GM10248 (cell line): ENCODE results near the gene PDE4D.
"Not testable (repeated sequence)": the region's sequence is repeated elsewhere in the genome, so short reads cannot be mapped to it uniquely, and the experiment has no call there.

Source experiments
- CTCF ChIA-PET: fragments of 300-600 bp; sonication (Branson Sonifier 250); formaldehyde crosslinking; extraction: SDS; loops from one replicate; lab custom pipeline; 2021; ENCODE audit warnings: antibody characterized with exemption; lab: Yijun Ruan, JAX
- POLR2A ChIA-PET: fragments of 350-650 bp; sonication (Branson Sonifier 250); formaldehyde crosslinking; extraction: SDS; loops from one replicate; lab custom pipeline; 2020; ENCODE audit warnings: antibody characterized with exemption; lab: Yijun Ruan, JAX
- DNase-seq: peaks from one replicate; pipeline ENCODE4 v3.0.0; 2012; ENCODE audit errors: extremely low spot score
- CTCF ChIP-seq: IDR thresholded peaks from 2 replicates; pipeline ENCODE4 v1.5.1; 2012; ENCODE audit warnings: mild to moderate bottlenecking, low read depth; ENCODE audit errors: extremely low read depth, missing control alignments, control extremely low read depth

PDE4D gene

GRCh38 chr5:59599729-59600128 lies 293.8 kb downstream of the PDE4D start:
- no peak for DNase-seq
- TF ChIP-seq CTCF = no peak
- POLR2A ChIA-PET = no interaction called here
- CTCF ChIA-PET = no interaction called here

GRCh38 chr5:59598547-59598874 lies 295.0 kb downstream of the PDE4D start:
- POLR2A ChIA-PET = no interaction called here

GRCh38 chr5:59597690-59598546 lies 295.6 kb downstream of the PDE4D start:
- TF ChIP-seq CTCF = no peak
- ChIA-PET CTCF (interaction anchor here (1.1 to 1.8 kb wide), 3 partner anchors 12 to 34 kb away, joined by 3 to 9 read pairs (median 3); no protein-coding TSS in a partner anchor), POLR2A (no interaction called here)
- DNase-seq = no peak

More at GRCh38 chr5:59598547-59598874, 295.0 kb downstream of the PDE4D start:
- CTCF ChIA-PET = interaction anchor here (1.1 kb wide), 1 partner anchor 29 kb away, joined by 3 read pairs; no protein-coding TSS in a partner anchor
- no peak for DNase-seq
- TF ChIP-seq CTCF = no peak

- ChIA-PET POLR2A (no interaction called here), CTCF (interaction anchor here (1.0 to 1.8 kb wide), 3 partner anchors 13 to 77 kb away, joined by 3 to 9 read pairs (median 3); no protein-coding TSS in a partner anchor)
- TF ChIP-seq CTCF = no peak
- DNase-seq = no peak
Observed at GRCh38 chr5:59596586-59597350, 296.8 kb downstream of the PDE4D start.

GRCh38 chr5:59594118-59594517 lies 299.4 kb downstream of the PDE4D start:
- DNase-seq, POLR2A ChIA-PET: not testable (repeated sequence)
- CTCF ChIA-PET = interaction anchor here (0.6 to 1.3 kb wide), 2 partner anchors 23 to 79 kb away, joined by 3 to 4 read pairs; no protein-coding TSS in a partner anchor

GRCh38 chr5:59593439-59594007 lies 300.0 kb downstream of the PDE4D start:
- ChIA-PET CTCF (interaction anchor here (0.6 to 1.4 kb wide), 4 partner anchors 10 to 203 kb away, joined by 3 to 5 read pairs (median 4); no protein-coding TSS in a partner anchor), POLR2A (no interaction called here)
- DNase-seq = no peak
- no peak for TF ChIP-seq CTCF

GRCh38 chr5:59592101-59592500 lies 301.4 kb downstream of the PDE4D start:
- ChIA-PET POLR2A (no interaction called here), CTCF (interaction anchor here (1.1 to 1.4 kb wide), 2 partner anchors 9 to 10 kb away, joined by 3 to 5 read pairs; no protein-coding TSS in a partner anchor)
- DNase-seq = no peak
- no peak for TF ChIP-seq CTCF
